Endothelial cell of hepatic sinusoid (primary cell): ENCODE measurements around the gene RNF121.
"Not testable (repeated sequence)": the region's sequence is repeated elsewhere in the genome, so short reads cannot be mapped to it uniquely, and the experiment has no call there.

Experiments used
- in situ Hi-C: cut with HindIII; loops from 2 replicates; pipeline ENCODE4 v1.10.0; 2017; ENCODE audit warnings: low sequenced_read_pairs

The RNF121 gene

DNA sequence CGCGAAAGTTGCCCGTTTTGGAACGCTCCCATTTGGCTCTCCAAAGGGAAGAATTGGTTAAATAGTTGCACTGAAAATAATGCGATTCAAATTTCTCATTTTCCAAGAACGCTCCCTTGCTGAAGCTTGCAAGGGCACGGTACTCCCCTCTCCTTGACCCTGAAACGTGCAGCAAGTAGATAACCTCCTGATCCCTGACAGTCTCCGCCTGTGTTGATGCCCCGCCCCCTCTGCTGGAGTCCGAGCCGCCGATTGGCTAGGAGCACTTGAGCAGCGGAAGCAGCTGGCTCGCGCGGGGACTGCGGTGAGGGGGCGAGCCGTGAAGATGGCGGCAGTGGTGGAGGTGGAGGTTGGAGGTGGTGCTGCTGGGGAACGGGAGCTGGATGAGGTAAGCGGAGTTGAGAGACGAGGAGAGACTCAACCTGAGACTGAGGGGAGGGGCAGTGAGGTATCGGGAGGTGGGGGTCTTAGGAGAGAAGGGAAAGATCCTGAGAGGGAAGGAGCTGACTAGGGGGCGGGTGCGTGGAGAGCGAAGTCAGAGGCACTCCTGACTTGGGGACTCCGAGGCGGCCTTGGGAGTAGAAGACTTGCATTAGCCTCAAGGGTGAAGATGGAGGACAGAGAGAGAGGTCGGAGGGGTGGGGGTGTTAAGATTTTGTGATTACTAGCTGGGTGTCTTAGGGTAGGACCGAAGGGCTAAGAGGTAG, at the start of gene RNF121:
Gene RNF121 (plus strand): TSS at position 310 of the 707 bp plus-strand sequence. CDS start 16 bp downstream, at position 326.
- in situ Hi-C loops, result no loop called here

DNA sequence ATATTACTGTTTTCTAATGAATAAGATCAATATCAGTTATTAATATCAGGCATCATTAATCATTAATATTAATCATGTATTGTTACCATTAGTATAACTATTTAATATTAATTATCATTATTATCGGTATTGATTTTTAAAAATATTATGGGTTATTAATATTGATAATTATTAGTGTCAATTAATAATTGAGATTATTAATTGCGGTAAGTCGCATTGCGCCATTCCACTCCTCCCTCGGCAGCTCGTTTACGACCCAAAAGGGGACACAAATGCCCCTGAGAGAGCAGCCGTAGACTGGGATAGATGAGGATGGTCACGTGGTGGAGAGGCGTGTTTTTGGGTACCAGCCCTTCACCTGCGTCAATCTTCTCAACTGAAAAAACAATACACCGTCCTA, 43.0 kb upstream of the RNF121 start:
- in situ Hi-C loops, result loop anchor here (5.0 kb wide), 1 partner anchor 299 kb away; no protein-coding TSS in a partner anchor

DNA sequence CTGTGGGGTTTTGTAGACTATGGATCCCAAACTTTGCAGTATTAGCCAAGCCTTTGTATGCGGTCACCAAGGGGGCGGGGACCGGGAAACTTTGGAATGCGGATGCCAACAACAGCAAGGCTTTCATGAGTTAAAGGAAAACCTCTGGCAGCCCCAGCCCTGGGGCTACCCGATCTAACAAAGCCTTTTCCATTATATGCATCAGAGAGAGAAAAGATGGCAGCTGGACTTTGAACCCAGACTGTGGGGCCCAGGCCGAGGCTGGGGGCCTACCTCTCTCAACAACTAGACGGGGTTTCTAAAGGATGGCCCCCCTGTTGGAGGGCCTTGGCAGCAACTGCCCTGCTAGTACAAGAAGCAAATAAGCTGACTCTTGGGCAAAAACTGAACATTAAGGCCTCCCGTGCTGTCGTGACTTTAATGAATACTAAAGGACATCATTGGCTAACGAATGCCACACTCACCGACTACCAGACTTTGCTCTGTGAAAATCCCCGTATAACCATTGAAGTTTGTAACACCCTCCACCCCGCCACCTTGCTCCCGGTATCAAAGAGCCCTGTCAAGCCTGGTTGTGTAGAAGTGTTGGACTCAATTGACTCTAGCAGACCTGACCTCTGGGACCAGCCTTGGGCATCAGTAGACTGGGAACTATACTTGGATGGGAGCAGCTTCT, 40.4 kb upstream of the RNF121 start:
- in situ Hi-C loops, result loop anchor here (5.0 kb wide), 1 partner anchor 301 kb away; no protein-coding TSS in a partner anchor

DNA sequence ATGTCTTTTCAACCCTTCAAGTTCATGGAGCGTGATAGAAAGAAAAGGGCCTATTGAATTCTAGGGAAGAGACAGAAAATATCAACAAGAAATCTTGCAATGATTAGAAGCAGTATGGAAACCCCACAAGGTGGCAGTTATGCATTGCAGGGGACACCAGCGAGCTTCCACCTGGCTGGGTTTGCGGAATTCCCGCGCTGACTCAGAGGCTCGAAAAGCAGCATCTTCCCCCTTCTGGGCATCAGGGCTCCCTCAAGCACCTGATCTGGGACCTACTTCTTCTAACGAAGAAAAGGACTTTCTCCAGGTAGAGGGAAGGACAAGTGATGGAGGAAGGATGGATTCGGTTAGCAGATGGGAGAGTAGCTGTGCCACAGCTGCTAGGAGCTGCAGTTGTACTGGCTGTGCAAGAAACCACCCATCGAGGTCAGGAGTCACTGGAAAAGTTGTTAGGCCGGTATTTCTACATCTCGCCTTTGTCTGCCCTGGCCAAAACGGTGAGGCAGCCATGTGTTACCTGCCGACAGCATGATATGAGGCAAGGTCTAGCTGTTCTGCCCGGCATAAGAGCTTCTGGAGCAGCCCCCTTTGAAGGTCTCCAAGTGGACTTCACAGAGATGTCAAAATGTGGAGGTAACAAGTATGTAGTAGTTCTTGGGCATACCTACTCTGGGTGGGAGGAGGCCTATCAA, 39.5 kb upstream of the RNF121 start:
- in situ Hi-C loops, result loop anchor here (5.0 kb wide), 1 partner anchor 302 kb away; no protein-coding TSS in a partner anchor

DNA sequence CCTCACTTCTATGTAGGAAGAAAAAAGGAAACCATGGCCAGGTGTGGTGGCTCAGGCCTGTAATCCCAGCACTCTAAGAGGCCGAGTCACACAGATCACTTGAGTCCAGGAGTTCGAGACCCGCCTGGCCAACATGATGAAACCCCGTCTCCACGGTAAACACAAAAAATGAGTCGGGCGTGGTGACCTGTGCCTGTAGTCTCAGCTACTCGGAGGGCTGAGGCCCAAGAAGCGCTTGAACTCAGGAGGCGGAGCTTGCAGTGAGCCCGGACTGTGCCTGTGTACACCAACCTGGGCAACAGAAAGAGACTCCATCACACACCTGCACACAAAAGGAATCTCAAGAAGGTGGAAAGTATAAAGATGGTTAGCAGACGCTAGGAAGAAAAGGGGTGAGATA, 32.9 kb upstream of the RNF121 start:
- in situ Hi-C loops, result no loop called here

DNA sequence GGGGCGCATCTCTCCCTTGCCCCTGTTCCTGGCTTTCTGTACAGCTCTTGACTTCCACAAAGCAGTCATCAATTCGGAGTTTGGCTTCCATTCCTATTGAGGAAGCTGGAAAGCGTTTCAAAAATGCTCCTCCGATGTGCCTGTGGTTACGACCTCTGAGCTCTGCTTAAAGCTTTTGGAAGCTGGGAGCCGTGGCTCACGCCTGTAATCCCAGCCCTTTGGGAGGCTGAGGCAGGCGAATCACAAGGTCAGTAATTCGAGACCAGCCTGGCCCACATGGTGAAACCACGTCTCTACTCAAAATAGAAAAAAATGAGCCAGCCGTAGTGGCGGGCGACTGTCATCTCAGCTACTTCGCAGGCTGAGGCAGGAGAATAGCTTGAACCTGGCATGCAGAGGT, 27.7 kb upstream of the RNF121 start:
- in situ Hi-C loops, result not testable (repeated sequence)

DNA sequence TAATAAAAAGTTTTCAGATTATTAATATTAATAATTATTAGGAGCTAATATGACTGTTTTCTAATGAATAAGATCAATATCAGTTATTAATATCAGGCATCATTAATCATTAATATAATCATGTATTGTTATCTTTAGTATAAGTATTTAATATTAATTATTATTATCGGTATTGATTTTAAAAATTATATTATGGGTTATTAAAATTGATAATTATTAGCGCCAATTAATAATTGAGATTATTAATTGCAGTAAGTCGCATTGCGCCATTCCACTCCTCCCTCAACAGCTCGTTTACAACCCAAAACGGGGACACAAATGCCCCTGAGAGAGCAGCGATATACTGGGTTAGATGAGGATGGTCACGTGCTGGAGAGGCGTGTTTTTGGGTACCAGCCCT, 20.6 kb upstream of the RNF121 start:
- in situ Hi-C loops, result no loop called here

DNA sequence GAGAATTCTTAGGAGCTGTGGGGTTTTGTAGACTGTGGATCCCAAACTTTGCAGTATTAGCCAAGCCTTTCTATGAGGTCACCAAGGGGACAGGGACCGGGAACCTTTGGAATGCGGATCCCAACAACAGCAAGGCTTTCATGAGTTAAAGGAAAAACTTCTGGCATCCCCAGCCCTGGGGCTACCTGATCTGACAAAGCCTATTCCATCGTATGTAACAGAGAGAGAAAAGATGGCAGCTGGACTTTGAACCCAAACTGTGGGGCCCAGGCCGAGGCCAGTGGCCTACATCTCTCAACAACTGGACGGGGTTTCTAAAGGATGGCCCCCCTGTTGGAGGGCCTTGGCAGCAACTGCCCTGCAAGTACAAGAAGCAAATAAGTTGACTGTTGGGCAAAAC, 18.1 kb upstream of the RNF121 start:
- in situ Hi-C loops, result not testable (repeated sequence)

DNA sequence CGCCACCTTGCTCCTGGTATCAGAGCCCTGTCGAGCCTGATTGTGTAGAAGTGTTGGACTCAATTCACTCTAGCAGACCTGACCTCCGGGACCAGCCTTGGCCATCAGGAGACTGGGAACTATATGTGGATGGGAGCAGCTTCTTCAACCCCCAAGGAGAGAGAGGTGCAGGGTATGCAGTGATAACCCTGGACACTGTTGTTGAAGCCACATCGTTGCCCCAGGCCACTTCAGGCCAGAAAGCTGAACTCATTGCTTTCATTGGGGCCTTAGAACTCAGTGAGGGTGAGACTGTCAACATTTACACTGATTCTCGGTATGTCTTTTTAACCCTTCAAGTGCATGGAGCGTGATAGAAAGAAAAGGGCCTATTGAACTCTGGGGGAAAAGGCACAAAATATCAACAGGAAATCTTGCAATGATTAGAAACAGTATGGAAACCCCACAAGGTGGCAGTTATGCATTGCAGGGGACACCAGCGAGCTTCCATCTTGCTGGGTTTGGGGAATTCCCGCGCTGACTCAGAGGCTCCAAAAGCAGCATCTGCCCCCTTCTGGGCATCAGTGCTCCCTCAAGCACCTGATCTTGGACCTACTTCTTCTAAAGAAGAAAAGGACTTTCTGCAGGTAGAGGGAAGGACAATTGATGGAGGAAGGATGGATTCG, 17.4 kb upstream of the RNF121 start:
- in situ Hi-C loops, result not testable (repeated sequence)

DNA sequence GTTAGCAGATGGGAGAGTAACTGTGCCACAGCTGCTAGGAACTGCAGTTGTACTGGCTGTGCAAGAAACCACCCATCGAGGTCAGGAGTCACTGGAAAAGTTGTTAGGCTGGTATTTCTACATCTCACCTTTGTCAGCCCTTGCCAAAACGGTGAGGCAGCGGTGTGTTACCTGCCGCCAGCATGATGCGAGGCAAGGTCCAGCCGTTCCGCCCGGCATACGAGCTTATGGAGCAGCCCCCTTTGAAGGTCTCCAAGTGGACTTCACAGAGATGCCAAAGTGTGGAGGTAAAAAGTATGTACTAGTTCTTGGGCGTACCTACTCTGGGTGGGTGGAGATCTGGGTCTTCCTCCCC, 16.9 kb upstream of the RNF121 start:
- in situ Hi-C loops, result not testable (repeated sequence)

DNA sequence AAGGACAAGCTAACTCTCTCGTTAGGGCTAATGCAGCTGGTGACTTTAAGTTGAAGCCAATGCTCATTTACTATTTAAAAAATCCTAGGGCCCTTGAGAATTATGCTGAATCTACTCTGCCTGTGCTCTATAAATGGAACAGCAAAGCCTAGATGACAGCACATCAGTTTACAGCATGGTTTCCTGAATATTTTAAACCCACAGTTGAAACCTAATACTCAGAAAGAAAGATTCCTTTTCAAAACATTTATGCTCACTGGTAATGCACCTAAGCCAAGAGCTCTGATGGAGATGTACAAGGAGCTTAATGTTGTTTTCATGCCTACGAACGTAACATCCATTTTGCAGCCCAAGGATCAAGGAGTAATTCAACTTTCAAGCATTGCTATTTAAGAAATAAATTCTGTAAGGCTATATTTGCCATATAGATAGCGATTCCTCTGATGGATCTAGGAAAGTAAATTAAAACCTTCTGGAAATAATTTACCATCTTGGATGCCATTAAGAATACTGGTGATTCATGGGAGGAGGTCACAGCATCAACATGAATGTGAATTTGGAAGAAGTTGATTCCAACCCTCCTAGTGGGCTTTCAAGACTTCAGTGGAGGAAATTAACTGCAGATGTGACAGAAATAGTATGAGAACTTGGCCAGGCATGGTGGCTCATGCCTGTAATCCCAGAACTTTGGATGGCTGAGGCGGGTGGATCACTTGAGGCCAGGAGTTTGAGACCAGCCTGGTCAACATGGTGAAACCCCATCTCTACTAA, 14.9 kb upstream of the RNF121 start:
- in situ Hi-C loops, result no loop called here

DNA sequence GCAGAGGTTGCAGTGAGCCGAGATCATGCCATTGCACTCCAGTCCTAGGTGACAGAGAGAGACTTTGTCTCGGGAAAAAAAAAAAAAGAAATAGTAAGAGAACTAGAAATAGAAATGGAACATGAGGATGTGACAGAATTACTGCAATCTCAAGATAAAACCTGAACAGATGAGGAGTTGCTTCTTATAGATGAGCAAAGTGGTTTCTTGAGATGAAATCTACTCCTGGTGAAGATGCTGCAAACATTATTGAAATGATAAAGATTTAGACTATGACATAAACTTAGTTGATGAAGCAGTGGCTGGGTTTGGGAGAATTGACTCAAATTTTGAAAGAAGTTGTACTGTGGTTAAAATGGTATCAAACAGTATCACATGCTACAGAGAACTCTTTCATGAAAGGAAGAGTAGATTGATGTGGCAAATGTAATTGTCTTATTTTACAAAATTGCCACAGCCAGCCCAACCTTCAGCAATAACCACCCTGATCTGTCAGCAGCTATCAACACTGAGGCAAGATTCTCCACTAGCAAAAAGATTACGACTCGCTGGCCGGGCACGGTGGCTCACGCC, 14.1 kb upstream of the RNF121 start:
- in situ Hi-C loops, result no loop called here

DNA sequence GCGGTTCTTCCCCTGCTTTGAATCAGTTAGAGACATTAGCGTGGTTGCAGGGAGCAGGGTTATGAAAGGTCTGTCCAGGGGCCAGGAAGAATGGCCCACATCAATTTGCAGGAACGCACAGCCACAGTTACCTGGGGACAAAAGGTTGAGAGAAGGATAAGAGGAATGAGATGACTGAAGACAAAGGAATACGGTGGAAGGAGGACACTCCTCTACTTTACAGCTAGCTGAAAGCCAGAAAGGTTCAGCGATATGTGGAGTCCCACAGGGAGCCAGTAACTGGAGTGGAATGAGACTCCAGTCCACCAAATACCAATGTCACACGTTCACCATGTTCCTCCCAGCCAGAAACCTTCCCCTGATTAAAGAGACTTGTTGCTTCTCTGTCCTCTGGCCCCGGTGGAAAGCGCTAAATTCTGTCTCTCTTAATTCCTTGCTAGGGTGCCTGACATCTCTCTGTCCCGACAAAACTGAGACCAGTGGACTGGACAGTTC, 11.2 kb upstream of the RNF121 start:
- in situ Hi-C loops, result no loop called here

DNA sequence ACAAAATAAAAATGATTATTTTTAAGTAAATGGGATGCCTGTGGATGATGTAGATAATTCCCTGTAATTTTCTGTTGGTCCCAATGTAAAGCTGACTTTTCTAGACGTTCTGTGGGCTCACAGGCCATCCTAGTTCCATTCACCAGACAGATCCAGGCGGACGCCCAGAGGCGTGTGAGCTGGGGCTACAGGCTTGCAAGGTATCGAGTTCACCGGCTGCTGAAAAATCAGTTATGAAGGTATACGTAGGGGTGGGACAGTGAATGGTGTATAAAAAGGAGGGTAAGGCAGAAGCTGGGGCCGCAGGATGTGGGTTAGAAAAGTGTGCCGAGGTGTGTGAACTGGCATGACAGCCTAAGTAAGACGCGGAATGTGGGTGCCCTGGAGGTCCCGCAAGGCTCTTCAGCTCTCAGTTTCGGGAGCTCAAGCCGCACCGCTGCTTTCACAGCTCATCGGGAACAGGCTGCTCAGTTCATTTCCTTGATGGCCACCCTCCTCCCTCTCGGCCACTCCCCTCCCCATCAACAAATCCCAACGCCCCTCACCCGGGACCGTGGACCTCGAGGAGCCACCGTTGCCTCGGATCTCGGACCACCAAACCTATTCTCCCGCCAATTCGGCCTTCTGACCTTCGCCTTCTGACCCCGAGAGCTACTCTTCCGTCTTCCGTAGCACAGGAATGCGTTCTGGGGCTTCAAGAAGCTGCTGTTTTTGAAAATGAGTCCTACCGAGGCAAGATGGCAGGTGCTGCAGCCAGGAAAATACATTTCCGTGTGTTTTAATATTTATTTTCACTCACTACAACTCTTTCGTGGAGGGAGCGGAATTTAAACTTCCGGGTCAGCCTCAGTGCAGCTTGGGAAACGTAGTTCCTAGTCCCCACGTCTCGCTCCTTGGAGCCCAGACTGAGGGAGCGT, 768 bp upstream of the RNF121 start, which contains the start of gene XNDC1N:
Gene XNDC1N (minus strand): TSS at position 775 of the 917 bp plus-strand sequence. CDS start 5,241 bp downstream, outside the sequence.
- in situ Hi-C loops, result no loop called here

DNA sequence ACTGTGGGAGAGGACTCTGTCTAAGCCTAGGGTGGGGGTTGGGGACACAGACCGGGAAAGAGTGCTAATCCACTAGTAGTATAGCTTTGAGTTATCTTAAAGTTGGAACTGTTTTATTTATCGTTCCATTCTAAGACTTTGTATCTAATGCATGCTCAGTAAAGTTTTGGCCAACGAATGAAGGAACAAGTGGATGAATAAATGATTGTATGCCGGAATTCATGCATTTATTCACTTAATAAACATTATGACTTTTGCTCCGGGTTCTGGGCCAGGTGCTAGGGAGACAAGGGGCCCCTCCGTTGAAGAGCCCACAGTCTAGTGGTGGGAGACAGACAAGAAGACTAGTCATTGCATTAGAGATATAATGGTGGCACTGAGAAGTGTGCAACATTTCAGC, 645 bp downstream of the RNF121 start:
- in situ Hi-C loops, result no loop called here

DNA sequence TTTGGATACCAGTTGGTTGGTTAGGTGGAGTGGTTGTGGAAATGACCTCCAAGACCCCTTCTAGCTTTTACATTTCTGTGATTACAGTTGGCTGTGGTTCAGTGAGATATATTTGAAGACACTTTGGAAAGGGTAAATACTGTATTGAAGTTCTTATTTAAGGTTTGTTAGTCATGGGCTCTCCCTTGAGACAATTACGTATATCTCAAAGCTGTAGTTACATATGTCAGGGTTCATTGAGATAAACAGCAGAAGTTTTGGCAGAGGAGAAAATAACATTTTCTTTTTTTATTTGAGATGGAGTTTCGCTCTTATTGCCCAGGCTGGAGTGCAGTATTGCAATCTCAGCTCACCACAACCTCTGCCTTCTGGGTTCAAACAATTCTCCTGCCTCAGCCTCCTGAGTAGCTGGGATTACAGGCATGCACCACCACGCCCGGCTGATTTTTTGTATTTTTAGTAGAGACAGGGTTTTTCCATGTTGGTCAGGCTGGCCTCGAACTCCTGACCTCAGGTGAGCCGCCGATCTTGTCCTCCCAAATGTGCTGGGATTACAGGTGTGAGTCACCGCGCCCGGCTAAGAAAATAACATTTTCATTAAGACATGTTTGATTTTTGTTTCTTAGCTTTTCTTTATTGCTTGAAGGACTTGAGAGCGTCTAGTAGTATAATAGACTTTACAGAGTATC, 1.9 kb downstream of the RNF121 start:
- in situ Hi-C loops, result no loop called here

DNA sequence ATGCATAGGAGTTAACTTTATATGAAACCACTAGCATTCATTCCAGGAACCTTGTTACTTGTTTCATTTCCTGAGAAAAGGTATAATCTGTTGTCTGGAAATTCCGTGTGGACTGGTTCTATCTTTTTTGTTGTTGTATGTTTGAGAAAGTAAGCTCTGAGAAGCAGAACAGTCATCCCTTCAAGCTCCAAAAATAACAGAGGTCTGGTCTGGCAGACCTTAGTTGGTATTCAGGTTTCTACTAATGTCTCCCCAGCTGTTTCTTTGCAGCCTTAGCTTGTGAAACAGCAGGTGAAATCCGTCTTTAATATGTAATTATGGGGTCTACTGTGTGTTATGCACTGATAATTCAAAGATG, 2.4 kb downstream of the RNF121 start:
- in situ Hi-C loops, result no loop called here

DNA sequence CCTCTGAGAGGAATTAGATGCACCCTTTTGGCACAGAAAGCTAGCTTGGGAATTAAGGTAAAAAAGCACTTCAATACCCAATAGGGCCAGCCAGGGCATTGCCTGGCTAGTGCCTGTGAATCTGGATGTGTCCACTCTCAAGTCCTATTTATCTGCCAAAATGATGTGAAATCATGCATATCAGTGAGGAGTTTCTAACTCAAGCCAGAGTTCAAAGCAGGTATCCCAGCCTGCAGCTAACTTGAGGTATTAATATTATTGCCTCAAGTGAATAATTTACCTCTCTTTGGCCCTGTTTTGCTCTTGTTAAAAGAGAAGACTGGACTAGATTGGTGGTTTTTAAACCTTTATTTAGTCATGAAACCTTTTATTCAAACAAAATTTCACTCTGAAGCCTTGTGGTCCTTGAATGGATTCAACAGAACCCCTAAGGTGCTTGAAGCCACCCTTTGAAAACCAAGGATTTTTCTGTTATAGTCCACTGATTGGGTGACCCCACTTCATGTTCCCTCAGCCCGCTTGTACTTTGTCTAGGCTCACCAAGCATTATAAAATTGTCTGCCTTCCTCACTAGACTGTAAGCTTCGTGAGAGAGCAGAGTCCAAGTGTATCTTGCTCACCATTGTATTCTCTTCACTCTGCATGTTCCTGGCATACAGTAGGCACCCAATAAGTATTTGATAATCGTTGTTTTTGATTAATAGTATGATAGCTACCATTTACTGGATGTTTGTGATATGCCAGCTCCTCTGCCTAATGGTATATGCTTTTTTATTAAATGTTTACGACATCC, 4.5 kb downstream of the RNF121 start:
- in situ Hi-C loops, result no loop called here
